ENCODE data around the gene GP1BA.
"Not testable (repeated sequence)": the region's sequence is repeated elsewhere in the genome, so short reads cannot be mapped to it uniquely, and the experiment has no call there.

The GP1BA gene

GRCh38 chr17:4901648-4902344 is 30.3 kb upstream of the GP1BA start:
- no peak overlapping the region for H3K4me3 ChIP-seq (ENCODE audit: low read depth, low read length)
- TF ChIP-seq CTCF (IDR thresholded peaks at IDR 0.05; ENCODE audit: insufficient read depth, low read depth, low read length, missing control alignments), result no peak
- DNase-seq (ENCODE audit: low read depth), result no peak

- no peak for DNase-seq (ENCODE audit: low read depth)
- H3K4me3 ChIP-seq (ENCODE audit: low read depth, low read length), result no peak overlapping the region
Measured at GRCh38 chr17:4902540-4902939, 29.5 kb upstream of the GP1BA start.

GRCh38 chr17:4903051-4903818 is 28.8 kb upstream of the GP1BA start, which contains the start of gene CHRNE:
CHRNE (minus strand) TSS chr17:4903098; CDS start chr17:4903063, 35 bp downstream.
- DNase-seq (ENCODE audit: low read depth), result peak; percentile 87
- H3K4me3 ChIP-seq (ENCODE audit: low read depth, low read length), result no peak within 1 kb of the TSS
- peak; percentile 80 for TF ChIP-seq CTCF (IDR thresholded peaks at IDR 0.05; ENCODE audit: insufficient read depth, low read depth, low read length, missing control alignments)

More at GRCh38 chr17:4902540-4902939, 29.5 kb upstream of the GP1BA start:
- TF ChIP-seq CTCF (IDR thresholded peaks at IDR 0.05; ENCODE audit: insufficient read depth, low read depth, low read length, missing control alignments), result no peak

GRCh38 chr17:4906642-4907041 is 25.4 kb upstream of the GP1BA start:
- not testable (repeated sequence) for DNase-seq (ENCODE audit: low read depth); H3K4me3 ChIP-seq (ENCODE audit: low read depth, low read length)

- no peak for DNase-seq (ENCODE audit: low read depth)
- TF ChIP-seq CTCF (IDR thresholded peaks at IDR 0.05; ENCODE audit: insufficient read depth, low read depth, low read length, missing control alignments), result no peak
- no peak overlapping the region for H3K4me3 ChIP-seq (ENCODE audit: low read depth, low read length)
Measured at GRCh38 chr17:4908301-4908700, 23.8 kb upstream of the GP1BA start.

- H3K4me3 ChIP-seq (ENCODE audit: low read depth, low read length), result no peak overlapping the region
- TF ChIP-seq CTCF (IDR thresholded peaks at IDR 0.05; ENCODE audit: insufficient read depth, low read depth, low read length, missing control alignments), result peak; percentile 84
- peak; percentile 92 for DNase-seq (ENCODE audit: low read depth)
Measured at GRCh38 chr17:4908711-4909496, 23.2 kb upstream of the GP1BA start.

GRCh38 chr17:4913994-4914393 is 18.1 kb upstream of the GP1BA start:
- no peak for DNase-seq (ENCODE audit: low read depth)
- no peak overlapping the region for H3K4me3 ChIP-seq (ENCODE audit: low read depth, low read length)
- no peak for TF ChIP-seq CTCF (IDR thresholded peaks at IDR 0.05; ENCODE audit: insufficient read depth, low read depth, low read length, missing control alignments)

GRCh38 chr17:4914551-4914950 is 17.5 kb upstream of the GP1BA start:
- DNase-seq (ENCODE audit: low read depth); H3K4me3 ChIP-seq (ENCODE audit: low read depth, low read length): not testable (repeated sequence)
